ENCODE results near the gene ZKSCAN3.
"Not testable (repeated sequence)": the region's sequence is repeated elsewhere in the genome, so short reads cannot be mapped to it uniquely, and the experiment has no call there.

The ZKSCAN3 gene

GRCh38 chr6:28356666-28357020 is 6.9 kb downstream of the ZKSCAN3 start:
- in situ Hi-C loops (cut with MboI; ENCODE audit: low pct_unique_long_range_greater_than_20kb, low sequenced_read_pairs, unreplicated experiment), result loop anchor here (10.0 to 25.0 kb wide), 2 partner anchors 222 to 1194 kb away; no protein-coding TSS in a partner anchor
- no peak for DNase-seq (ENCODE audit: low spot score)
- no peak for TF ChIP-seq CTCF (IDR thresholded peaks at IDR 0.05; ENCODE audit: extremely low read depth, insufficient read depth, missing control alignments)

- in situ Hi-C loops (cut with MboI; ENCODE audit: low pct_unique_long_range_greater_than_20kb, low sequenced_read_pairs, unreplicated experiment), result loop anchor here (10.0 to 25.0 kb wide), 2 partner anchors 222 to 1195 kb away; no protein-coding TSS in a partner anchor
- TF ChIP-seq CTCF (IDR thresholded peaks at IDR 0.05; ENCODE audit: extremely low read depth, insufficient read depth, missing control alignments), result no peak
- DNase-seq (ENCODE audit: low spot score), result no peak
These were observed 7.3 kb downstream of the ZKSCAN3 start for GRCh38 chr6:28357036-28357435.

- in situ Hi-C loops (cut with MboI; ENCODE audit: low pct_unique_long_range_greater_than_20kb, low sequenced_read_pairs, unreplicated experiment), result loop anchor here (10.0 to 25.0 kb wide), 2 partner anchors 225 to 1197 kb away; no protein-coding TSS in a partner anchor
- not testable (repeated sequence) for DNase-seq (ENCODE audit: low spot score)
These were observed 9.8 kb downstream of the ZKSCAN3 start for GRCh38 chr6:28359562-28359961.

GRCh38 chr6:28360961-28361360 is 11.2 kb downstream of the ZKSCAN3 start:
- DNase-seq (ENCODE audit: low spot score), result no peak
- TF ChIP-seq CTCF (IDR thresholded peaks at IDR 0.05; ENCODE audit: extremely low read depth, insufficient read depth, missing control alignments), result no peak
- in situ Hi-C loops (cut with MboI; ENCODE audit: low pct_unique_long_range_greater_than_20kb, low sequenced_read_pairs, unreplicated experiment), result loop anchor here (25.0 kb wide), 1 partner anchor 1199 kb away; no protein-coding TSS in a partner anchor

GRCh38 chr6:28365590-28365989 is 15.8 kb downstream of the ZKSCAN3 start:
- in situ Hi-C loops (cut with MboI; ENCODE audit: low pct_unique_long_range_greater_than_20kb, low sequenced_read_pairs, unreplicated experiment), result loop anchor here (25.0 kb wide), 1 partner anchor 1203 kb away; no protein-coding TSS in a partner anchor
- DNase-seq (ENCODE audit: low spot score), result not testable (repeated sequence)

- DNase-seq (ENCODE audit: low spot score), result peak; percentile 60
- in situ Hi-C loops (cut with MboI; ENCODE audit: low pct_unique_long_range_greater_than_20kb, low sequenced_read_pairs, unreplicated experiment), result loop anchor here (25.0 kb wide), 1 partner anchor 1206 kb away; no protein-coding TSS in a partner anchor
- TF ChIP-seq CTCF (IDR thresholded peaks at IDR 0.05; ENCODE audit: extremely low read depth, insufficient read depth, missing control alignments), result no peak
These were observed 18.8 kb downstream of the ZKSCAN3 start for GRCh38 chr6:28368522-28368921.

- no peak for TF ChIP-seq CTCF (IDR thresholded peaks at IDR 0.05; ENCODE audit: extremely low read depth, insufficient read depth, missing control alignments)
- DNase-seq (ENCODE audit: low spot score), result no peak
- in situ Hi-C loops (cut with MboI; ENCODE audit: low pct_unique_long_range_greater_than_20kb, low sequenced_read_pairs, unreplicated experiment), result loop anchor here (25.0 kb wide), 1 partner anchor 1207 kb away; no protein-coding TSS in a partner anchor
These were observed 19.7 kb downstream of the ZKSCAN3 start for GRCh38 chr6:28369463-28369862.

GRCh38 chr6:28370440-28370839 is 20.7 kb downstream of the ZKSCAN3 start:
- TF ChIP-seq CTCF (IDR thresholded peaks at IDR 0.05; ENCODE audit: extremely low read depth, insufficient read depth, missing control alignments), result no peak
- DNase-seq (ENCODE audit: low spot score), result no peak
- in situ Hi-C loops (cut with MboI; ENCODE audit: low pct_unique_long_range_greater_than_20kb, low sequenced_read_pairs, unreplicated experiment), result loop anchor here (25.0 kb wide), 1 partner anchor 1208 kb away; no protein-coding TSS in a partner anchor
